Tibial artery (tissue), 4 donors: Measurements from ENCODE around the gene WFDC1.

Experiments used
- DNase-seq, 2 donors: peaks; one replicate each; pipeline ENCODE4 v3.0.0-alpha.2; 2019
- H3K27ac ChIP-seq, 2 donors: fragments of 200-600 bp; sonication (generic) in 1 of 2; 1 replicate in 1 of 2; 2 replicates in 1 of 2; pipeline ENCODE4 v1.5.1; 2018 to 2019; ENCODE audit warnings: mild to moderate bottlenecking in 1 of 2
- H3K27me3 ChIP-seq, 2 donors: fragments of 200-600 bp; sonication (generic) in 1 of 2; one replicate each; pipeline versions ENCODE4 v1.5.1 to v1.6.0; 2016 to 2019
- H3K36me3 ChIP-seq, 3 donors: fragments of 200-600 bp; sonication (generic) in 2 of 3; one replicate each; pipeline ENCODE4 v1.5.1; 2016 to 2019; ENCODE audit warnings: mild to moderate bottlenecking in 2 of 3
- H3K4me1 ChIP-seq, 4 donors: fragments of 200-600 bp; sonication (generic) in 2 of 4; 1 replicate in 3 of 4; 2 replicates in 1 of 4; pipeline ENCODE4 v1.5.1; 2016 to 2019
- H3K4me3 ChIP-seq, 2 donors: fragments of 200-600 bp; sonication (generic) in 1 of 2; 1 replicate in 1 of 2; 2 replicates in 1 of 2; pipeline ENCODE4 v1.5.1; 2018 to 2019; ENCODE audit warnings: mild to moderate bottlenecking in 2 of 2
- H3K9me3 ChIP-seq, 3 donors: fragments of 200-600 bp; sonication (generic) in 1 of 3; one replicate each; pipeline ENCODE4 v1.5.1; 2016 to 2019
- CTCF ChIP-seq, 2 experiments: fragments of 200-600 bp in 1 of 2; fragments of 450-650 bp in 1 of 2; IDR thresholded peaks; one replicate each; pipeline ENCODE4 v1.5.1; 2017 to 2019; ENCODE audit warnings: antibody characterized with exemption in 2 of 2, mild to moderate bottlenecking in 1 of 2, moderate library complexity in 1 of 2
- intact Hi-C: fragments of 100-400 bp; cut with DNase I; formaldehyde crosslinking; loops from one replicate; pipeline ENCODE4 v1.15.0; 2023; ENCODE audit warnings: low total_unique reads

WFDC1 gene

GRCh38 chr16:84355149-84355548, 60.5 kb downstream of the WFDC1 start:
- no peak for DNase-seq
- no peak for TF ChIP-seq CTCF (IDR thresholded peaks at IDR 0.05)
- intact Hi-C loops, result no loop called here

GRCh38 chr16:84356176-84356575, 61.5 kb downstream of the WFDC1 start:
- Histone ChIP-seq H3K27ac (no peak overlapping the region), H3K9me3 (no peaks in the 10 kb centered on the region), H3K36me3 (no peaks in the 10 kb centered on the region), H3K4me1 (no peaks in the 10 kb centered on the region), H3K27me3 (no peaks in the 10 kb centered on the region), H3K4me3 (no peak overlapping the region)
- intact Hi-C loops, result no loop called here
- no peak for TF ChIP-seq CTCF (IDR thresholded peaks at IDR 0.05)
- no peak for DNase-seq

More at GRCh38 chr16:84355149-84355548, 60.5 kb downstream of the WFDC1 start:
- H3K27ac ChIP-seq, result no peak overlapping the region
- H3K36me3 ChIP-seq, result no peaks in the 10 kb centered on the region
- no peaks in the 10 kb centered on the region for H3K4me1 ChIP-seq
- H3K4me3 ChIP-seq, result no peak overlapping the region
- no peaks in the 10 kb centered on the region for H3K9me3 ChIP-seq
- no peaks in the 10 kb centered on the region for H3K27me3 ChIP-seq

- no peak for TF ChIP-seq CTCF (IDR thresholded peaks at IDR 0.05)
- Histone ChIP-seq H3K4me1 (no peaks in the 10 kb centered on the region), H3K27ac (no peak overlapping the region), H3K36me3 (no peaks in the 10 kb centered on the region), H3K4me3 (no peak overlapping the region), H3K27me3 (no peaks in the 10 kb centered on the region), H3K9me3 (no peaks in the 10 kb centered on the region)
- intact Hi-C loops, result no loop called here
- no peak for DNase-seq
These were observed 62.0 kb downstream of the WFDC1 start for GRCh38 chr16:84356591-84357116.

- intact Hi-C loops, result no loop called here
- no peak for TF ChIP-seq CTCF (IDR thresholded peaks at IDR 0.05)
- Histone ChIP-seq H3K27me3 (no peaks in the 10 kb centered on the region), H3K9me3 (no peaks in the 10 kb centered on the region), H3K27ac (no peak overlapping the region), H3K4me3 (no peak overlapping the region), H3K4me1 (no peaks in the 10 kb centered on the region), H3K36me3 (no peaks in the 10 kb centered on the region)
- DNase-seq, result no peak
These were observed 62.5 kb downstream of the WFDC1 start for GRCh38 chr16:84357191-84357651.

- no peaks in the 10 kb centered on the region for H3K27me3 ChIP-seq
- H3K36me3 ChIP-seq, result no peaks in the 10 kb centered on the region
- DNase-seq, result no peak
- no peaks in the 10 kb centered on the region for H3K4me1 ChIP-seq
- H3K27ac ChIP-seq, result no peak overlapping the region
- no peak for TF ChIP-seq CTCF (IDR thresholded peaks at IDR 0.05)
- no peaks in the 10 kb centered on the region for H3K9me3 ChIP-seq
- H3K4me3 ChIP-seq, result no peak overlapping the region
- intact Hi-C loops, result no loop called here
These were observed 64.1 kb downstream of the WFDC1 start for GRCh38 chr16:84358601-84359295.
